G401.6 (cell line): ENCODE measurements around the gene CHKA.

Experiments
- FAIRE-seq: peaks from 2 replicates; lab custom pipeline; 2012; peaks lifted over from hg19 to GRCh38; lab: Jason Lieb, UNC

Gene CHKA

DNA sequence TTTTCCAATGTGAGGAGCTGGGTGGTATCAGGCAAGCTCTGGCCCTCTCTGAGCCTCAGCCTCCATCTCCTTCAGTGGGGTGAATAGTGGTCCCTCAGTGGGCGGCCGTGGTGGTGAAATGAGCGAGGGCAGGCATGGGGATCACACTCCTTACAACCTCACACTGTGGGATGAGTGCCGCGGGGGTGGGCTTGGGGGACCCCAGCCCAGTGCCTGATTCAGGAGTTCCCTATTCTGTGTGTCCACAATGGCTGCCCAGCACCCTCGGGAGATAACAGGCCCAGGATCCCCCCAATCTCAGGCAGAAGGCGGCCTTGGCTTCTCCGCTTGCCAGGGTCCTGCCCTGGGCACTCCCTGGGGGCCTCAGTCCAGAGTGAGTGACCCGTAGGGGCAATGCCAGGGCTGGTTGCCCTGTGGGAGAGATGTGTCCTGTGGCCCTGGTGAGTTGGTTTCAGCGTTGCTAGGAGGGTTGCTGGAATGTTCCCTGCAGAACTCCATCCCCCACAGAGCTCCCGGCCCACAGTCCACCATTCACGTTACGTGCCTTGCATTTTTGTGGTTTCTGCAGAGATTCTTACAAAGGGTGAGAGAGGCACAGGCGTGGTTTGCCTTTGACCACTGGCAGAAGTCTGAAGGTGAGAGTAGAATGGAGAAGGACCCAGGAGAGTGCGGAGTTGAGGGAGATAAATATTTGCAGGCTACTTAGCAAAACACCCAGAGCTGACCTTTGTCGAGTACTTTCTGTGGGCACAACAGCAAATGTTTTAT is 108.2 kb downstream of the CHKA start:
- no peak for FAIRE-seq

DNA sequence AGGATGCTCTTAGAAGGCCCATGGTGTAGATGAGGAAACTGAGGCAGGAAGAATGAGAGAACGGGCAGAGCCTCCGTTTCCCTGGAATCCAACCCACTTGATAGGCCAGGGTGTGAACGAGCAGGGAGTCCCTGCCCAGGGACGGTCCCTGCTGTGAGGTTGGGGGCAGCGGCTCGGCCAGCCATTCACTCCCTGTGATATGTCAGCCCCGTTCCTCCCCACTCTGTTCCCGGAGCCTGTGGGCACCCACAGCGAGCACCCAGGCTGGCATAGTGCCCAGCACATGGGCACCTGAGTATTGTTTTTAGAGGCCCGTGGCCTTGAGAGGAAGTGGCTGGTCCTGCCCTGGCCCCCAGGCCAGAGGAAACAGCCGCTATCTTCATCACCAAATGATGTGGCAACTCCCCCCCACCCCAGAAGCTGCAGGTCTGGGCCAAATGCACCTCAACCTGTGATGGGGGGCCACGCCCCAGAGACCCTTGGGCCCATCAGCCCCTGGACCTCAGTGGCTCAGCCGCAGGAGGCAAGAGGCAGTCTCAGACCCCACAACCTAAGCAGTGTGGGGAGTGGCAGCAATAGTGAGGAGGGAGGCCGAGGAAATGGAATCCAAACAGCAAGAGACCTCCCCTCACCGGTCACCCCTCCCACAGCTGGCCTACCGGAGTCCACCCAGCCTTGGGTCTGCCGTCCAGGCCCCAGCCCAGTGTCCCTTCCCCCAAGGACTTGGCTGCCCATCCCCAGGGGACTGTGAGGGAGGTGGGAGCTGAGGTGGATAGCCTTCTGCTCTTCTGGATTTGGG is 108.9 kb downstream of the CHKA start:
- no peak for FAIRE-seq

DNA sequence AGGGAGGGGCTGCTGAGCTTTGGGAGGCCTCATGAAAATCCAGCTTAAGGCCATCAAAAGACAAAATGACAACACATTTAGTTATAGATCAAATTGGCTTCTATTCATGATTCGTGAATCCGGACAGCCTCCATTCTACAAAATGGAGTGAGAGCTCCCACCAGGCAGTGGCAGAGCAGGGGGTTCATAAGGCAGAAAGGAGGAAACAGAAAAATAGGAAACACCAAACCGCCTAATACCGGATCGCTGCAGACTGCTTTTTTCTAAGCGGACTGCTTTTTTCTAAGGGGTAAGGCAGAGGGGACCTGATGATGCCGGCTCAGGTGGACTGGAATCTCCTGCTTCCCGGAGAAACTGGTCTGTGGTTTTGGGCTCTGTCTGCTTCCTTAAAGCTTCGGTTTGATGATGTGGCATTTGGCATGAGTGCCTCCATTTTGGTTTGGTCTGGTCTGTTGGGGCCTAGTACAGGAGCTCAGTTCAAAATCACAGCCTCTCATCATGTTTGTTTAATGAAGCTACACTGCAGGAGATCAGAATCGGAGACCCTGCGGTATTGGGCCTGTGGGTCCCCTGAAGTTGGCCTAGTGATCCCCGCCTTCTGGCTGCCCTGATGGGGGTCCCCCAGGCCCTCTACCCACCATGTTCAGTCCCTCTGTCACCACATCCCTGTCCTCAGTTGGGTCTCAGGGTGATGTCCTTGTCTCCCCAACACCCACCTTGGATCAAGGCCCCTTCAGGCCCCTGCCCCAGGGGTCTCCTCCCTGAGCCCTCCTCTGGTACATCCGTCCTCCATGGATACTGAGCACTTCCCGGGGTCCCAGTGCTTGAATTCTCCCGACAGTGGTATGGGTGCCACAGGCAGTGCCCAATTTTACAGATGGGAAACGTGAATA is 109.9 kb downstream of the CHKA start:
- FAIRE-seq, result no peak

DNA sequence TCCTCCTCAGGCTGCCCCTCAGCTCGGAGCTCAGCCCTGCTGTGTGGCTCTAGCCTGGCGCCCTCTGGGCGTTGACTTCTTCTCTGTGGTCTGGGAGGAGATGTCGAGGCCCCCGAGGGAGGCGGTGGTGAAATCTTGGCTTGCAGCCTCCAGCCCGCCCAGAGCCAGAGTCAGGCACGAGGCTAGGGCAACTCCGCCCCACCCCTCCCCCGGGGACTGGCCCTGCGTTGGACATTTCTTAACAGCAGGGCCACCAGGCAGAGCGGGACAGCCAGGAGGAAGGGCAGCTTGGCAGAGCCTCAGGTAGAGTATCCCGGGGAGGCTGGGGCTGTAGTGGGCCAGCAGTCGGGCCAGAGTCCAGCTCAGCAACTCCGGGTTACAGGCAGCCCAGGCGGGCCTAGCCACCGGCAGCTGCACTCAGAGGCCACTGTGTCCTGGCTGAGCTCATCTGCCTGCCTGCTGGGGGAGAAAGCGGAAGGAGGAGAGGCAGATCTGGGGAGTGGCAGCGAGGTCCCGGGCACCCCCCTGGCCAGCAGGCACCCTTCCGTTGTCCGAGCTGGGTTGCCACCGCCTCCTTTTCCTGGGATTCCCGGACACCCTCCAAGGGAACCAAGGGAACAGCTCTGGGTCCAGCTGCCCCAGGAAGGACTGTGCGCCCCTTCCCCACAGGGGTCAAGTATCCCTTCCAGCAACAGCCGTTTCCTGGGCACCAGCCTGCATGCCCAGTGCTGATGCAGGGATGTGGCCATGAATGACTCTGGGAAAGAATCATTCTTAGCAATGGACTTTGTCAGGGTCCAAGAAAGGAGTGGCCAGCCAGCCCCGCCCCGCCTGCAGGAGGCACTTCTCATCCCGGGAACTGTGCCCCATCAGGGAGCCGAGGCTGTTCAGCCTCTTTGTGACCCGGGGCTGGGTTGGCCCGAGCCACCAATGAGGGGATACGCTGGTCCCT is 110.8 kb downstream of the CHKA start, which contains the start of gene ALDH3B1:
Gene ALDH3B1, plus strand, starts transcription at position 238 of the 952 bp plus-strand sequence. CDS start 4,971 bp downstream, outside the sequence.
- no peak for FAIRE-seq

DNA sequence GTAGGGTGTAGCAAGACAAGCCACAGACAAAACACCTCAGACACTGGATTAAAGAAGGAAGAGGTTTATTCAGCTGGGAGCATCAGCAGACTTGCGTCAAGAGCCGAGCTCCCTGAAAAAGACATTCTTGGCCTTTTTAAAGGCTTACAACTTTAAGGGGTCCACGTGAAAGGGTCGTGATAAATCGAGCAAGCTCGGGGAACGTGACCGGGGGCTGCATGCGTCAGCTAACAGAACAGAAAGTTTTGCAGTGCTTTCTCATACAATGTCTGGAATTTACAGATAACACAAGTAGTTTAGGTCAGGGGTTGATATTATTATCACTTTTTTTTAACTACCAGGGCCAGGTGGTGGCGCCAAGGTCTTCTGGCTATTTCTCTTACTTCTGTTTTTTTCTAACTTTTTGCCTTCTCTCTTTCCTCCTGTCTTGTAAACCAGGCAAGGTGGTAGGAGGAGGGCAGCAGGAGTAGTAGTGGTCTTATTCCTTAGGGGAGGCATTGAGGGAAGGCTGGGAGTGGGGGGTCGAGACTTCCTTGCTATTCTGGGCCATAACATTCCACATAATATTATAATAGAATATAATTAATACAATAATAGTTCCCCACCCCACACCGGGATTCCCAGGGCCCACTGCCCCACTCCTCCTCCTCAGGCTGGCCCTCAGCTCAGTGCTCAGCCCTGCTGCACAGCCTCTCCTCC is 111.6 kb downstream of the CHKA start:
- peak; percentile 54 for FAIRE-seq

DNA sequence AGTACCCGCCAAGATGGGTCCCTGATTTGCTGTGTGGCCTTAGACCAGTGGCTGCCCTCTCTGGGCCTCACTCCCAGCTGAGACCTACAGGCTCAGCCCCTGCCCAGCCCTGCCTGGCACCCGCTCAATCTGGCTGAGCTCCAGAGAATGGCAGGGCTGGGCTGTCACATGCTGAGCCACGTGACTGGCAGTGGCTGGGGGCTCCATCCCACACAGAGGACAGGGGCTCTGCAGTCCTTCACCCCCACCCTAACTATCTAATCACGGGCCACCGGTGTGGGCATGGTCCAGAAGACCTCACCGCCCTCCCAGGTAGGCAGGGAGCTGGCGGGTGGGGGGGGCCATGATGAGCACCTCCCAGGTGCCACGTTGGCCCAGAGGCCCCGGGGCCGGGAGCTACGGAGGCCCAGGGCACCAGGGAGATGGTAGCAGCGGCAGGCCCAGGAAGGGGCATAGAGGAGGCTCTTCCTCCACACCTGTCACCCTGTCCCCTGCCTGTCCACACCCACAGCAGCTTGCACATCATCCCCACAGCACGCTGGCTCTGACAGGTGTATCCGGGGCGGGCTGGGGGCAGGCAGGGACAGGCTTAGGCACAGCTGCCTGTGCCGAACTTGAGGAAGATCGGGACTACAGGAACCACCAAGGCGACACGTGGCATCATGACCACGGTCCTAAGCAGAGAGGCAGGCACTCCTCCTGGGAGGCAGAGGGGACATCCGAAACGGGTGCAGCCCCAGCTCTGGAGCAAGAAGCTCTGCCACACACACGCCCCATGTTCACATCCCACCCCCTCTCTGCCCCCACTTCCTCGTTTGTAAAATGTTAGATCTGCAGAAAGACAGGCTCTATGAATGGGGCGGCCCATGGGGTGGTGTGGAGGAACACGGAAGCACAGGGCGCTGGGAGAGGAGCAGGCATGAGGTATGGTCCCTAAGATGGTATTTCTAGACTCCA is 112.5 kb downstream of the CHKA start:
- FAIRE-seq, result no peak

DNA sequence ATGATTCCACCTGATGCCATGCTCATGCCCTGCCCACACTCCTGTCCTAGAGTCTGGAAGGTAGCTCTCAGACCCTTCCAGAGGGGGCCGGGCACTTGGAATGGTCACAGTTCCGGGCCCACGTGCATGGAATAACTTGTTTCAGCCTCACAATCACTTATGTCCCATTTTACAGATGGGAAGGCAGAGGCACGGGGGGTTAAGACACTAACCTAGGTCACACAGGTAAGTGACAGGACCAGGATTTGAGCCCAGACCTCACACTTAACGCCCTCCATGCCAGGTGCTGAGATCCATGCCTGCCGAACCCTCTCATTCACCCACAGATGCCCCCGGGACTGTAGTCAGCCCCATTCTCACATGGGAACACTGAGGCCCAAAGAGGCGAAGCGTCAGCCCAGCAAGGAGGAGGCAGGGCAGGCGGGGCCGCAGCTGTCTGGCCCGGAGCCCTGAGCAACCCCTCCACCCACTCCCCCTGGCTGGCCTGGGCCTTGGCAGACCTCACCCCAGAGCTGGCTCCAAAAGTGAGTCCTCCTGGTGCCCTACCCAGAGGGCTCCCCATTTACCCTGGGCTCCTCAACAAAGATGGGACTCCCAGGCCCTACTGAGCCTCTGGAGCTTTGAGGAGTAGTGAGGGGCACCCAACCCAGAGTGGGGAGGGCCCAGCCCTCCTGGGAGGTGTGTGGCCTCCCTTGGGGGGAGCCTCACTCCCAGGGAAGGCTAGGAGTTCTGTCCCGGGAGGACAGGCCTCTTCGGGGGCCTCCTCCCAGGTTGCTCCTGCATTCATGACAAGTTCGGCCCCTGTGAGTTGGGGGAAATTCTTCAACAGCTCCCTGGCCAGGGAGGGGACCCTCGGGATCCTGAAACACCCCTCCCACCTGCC is 113.4 kb downstream of the CHKA start:
- FAIRE-seq, result no peak

DNA sequence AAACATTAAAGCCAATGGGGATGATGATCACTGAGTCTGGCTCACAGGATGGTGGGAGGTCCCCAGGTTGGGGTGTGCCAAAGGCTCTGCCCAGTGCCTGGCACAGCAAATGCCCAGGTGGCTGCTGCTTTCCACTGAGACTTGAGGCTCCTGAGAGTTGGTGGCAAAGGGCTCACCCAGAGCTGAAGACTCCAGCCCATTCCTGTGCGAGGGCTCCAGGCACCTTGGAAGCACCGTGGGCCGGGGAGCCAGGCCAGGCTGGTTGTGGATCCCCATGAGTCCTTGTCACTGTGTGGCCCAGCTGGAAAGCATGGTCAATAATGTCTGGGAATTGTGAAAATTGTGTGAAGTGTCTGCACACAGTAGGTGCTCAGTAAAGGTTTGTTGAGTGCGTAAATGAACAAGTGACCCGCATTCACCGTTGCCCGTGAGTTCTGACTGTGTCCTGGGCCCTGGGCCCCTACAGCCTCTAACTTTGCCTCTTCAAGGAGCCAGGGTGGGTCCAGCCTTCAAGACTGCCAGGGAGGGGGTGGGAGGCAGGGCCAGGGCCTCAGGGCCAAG is 114.5 kb downstream of the CHKA start:
- FAIRE-seq, result no peak

DNA sequence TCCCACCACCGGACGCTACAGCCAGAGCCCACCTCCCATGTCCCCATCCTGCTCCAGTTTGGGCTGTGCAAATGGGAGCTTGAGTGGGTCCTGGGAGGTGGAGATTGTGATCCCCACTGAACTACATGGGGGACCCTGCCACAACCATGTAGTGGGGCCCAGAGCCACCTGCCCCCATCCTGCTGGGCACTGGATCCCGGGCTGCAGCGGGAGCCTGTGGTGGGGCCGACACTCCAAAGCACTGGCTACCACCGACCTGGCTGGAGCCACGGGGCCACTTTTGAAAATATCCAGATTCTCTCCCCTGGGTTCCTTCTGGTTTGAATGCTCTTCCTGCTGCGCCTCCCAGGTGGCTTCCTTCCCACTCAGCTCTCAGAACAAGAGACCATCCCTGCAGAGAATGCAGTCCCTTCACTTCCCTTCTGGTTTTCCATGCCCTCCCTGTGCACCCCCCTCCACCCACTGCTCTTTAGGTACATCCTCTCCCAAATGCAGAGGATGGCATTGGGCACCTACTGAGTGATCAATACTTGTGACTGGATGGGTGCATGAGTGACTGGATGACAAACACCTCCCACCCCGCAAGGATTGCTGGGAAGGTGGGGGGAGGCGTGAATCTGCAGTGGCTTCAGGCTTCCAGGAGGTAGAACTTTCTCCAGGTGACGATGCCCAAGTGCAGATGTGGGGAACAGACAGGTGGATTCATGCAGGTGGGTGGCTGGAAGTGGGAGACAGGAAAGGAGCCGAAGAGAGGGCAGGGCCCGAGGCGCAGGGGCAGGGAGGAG is 116.4 kb downstream of the CHKA start:
- FAIRE-seq, result no peak

DNA sequence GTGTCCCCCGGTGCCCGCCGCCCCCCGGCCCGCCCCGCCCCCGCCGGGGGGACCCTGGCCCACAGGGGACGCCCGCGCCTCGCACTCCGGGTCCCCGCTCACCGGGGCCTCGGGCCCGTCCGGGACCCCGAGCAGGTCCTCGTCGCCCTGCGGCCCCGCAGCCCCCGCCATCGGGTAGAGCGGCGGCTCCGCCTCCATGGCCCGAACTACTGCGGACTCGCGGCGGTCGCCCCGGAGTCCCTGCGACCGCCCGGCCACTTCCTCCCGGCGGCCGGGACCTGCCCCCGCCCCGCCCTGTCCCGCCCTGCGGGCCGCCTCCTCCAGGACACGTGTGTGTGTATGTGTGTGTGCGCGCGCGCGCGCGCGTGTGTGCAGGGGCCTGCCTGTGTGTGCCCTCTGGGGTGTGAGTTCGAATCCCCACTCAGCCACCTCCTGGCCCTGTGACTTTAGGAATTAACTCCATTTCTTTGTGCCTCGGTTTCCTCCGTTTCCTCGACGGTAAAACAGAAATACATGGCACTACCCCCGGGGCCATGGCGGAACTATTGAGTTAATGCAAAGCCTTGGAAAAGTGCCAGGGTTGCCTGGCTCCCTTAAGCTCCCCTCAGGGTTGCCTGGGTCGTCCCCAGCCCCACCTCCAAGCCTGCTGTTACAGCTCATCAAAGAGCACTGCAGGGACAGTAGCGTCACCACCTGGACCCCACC is 117.2 kb downstream of the CHKA start, which contains the start of gene UNC93B1:
Gene UNC93B1, minus strand, starts transcription at position 252 of the 705 bp plus-strand sequence. Its CDS starts 54 bp downstream, at position 198.
- FAIRE-seq, result no peak

DNA sequence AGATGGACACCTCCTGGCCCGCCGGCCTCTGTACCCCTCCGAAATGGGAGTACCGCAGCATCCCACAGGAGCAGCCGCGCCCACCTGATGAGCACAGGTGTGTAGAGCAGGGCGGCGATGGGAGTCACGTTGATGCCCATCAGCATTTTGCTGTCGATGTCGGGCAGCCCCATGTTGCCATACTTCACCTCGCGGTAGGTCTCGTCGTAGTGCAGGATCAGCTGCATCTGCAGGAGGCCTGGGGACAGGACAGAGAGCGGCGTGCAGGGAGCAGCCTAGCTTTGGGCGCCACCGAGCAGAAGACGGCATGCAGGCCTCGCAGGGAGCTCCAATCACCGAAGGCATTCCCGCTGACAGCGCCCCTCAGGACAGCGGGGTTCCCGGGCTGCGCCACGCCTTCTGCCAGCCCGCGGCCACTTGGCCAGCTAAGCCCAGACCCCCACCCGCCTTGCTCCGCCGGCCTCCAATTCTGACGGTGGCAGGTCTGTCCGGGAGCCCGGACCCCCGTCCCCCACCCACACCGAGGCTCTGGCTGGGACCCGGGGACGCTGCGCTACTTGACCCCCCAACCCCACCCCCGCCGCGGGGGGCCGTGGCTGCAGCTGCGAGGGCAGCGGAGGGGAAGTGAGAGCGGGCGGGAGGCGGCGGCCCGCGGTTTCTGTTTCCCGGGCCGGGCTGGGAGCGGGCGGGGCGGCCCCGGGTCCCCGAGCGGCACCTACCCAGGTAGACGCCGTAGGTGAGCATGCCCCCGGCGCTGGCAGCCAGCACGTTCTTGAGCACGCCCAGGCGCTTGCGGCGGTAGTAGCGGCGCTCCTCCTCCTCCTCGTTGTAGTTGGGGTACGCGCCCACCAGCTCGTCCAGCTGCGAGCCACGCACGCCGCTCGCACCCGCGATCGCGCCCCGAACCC is 118.0 kb downstream of the CHKA start:
- no peak for FAIRE-seq
